ENCODE data around the gene GPR137.

The GPR137 gene

DNA sequence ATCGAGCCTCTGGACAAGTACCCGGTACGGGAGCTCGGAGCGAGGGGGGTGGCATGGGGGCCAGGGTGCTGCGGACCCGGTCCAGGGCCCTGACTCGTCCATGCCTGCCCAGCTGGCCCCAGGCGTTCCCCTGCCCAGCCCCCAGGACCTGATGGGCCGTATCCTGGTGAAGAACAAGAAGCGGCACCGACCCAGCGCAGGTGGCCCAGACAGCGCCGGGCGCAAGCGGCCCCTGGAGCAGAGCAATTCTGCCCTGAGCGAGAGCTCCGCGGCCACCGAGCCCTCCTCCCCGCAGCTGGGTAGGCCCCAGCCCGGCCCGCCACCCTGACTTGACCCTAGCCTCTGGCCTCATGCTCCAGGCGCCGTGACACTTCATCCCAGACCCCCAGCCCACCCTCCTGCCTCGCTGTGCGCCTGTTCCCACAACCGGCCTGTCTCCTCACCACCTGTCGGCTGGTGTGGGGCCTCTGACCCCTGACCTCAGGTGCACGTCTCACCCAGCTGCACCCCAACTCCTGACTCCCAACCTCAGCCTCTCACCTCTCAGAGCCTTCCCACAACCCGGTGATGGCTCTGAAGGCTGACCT, 26.6 kb upstream of the GPR137 start:
- TF ChIP-seq, protein P1, sequence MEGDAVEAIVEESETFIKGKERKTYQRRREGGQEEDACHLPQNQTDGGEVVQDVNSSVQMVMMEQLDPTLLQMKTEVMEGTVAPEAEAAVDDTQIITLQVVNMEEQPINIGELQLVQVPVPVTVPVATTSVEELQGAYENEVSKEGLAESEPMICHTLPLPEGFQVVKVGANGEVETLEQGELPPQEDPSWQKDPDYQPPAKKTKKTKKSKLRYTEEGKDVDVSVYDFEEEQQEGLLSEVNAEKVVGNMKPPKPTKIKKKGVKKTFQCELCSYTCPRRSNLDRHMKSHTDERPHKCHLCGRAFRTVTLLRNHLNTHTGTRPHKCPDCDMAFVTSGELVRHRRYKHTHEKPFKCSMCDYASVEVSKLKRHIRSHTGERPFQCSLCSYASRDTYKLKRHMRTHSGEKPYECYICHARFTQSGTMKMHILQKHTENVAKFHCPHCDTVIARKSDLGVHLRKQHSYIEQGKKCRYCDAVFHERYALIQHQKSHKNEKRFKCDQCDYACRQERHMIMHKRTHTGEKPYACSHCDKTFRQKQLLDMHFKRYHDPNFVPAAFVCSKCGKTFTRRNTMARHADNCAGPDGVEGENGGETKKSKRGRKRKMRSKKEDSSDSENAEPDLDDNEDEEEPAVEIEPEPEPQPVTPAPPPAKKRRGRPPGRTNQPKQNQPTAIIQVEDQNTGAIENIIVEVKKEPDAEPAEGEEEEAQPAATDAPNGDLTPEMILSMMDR (IDR thresholded peaks at IDR 0.05; ENCODE audit: extremely low read depth, insufficient read depth, missing control alignments) = no peak
- in situ Hi-C loops (cut with MboI; ENCODE audit: low pct_unique_long_range_greater_than_20kb, low sequenced_read_pairs, unreplicated experiment) = no loop called here
- no peak for DNase-seq (ENCODE audit: low spot score)

DNA sequence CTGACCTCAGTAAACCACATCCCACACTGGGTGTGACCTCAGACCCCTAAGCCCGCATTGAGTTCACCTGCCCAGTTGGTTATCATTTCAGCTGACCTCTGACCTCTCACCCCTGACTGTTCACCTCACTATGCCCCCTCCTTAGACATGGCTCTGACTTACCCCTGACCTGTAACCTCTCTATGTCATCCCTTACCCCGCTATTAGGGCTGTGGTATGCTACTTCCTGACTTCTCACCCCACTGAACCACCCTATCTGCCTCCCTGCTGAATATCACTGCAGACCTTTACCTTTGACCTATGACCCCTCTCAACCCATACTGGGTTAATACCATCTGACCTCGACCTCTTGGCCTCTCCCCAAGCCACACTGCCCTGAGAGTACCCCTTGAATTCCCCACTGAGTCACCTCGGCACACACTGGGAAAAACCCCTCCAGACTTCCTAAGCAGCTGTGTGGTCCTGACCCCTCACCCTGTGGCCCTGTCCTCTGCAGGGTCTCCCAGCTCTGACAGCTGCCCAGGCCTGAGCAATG, 26.0 kb upstream of the GPR137 start:
- TF ChIP-seq, protein P1 (IDR thresholded peaks at IDR 0.05; ENCODE audit: extremely low read depth, insufficient read depth, missing control alignments) = no peak
- DNase-seq (ENCODE audit: low spot score) = peak; percentile 70
- in situ Hi-C loops (cut with MboI; ENCODE audit: low pct_unique_long_range_greater_than_20kb, low sequenced_read_pairs, unreplicated experiment) = no loop called here

DNA sequence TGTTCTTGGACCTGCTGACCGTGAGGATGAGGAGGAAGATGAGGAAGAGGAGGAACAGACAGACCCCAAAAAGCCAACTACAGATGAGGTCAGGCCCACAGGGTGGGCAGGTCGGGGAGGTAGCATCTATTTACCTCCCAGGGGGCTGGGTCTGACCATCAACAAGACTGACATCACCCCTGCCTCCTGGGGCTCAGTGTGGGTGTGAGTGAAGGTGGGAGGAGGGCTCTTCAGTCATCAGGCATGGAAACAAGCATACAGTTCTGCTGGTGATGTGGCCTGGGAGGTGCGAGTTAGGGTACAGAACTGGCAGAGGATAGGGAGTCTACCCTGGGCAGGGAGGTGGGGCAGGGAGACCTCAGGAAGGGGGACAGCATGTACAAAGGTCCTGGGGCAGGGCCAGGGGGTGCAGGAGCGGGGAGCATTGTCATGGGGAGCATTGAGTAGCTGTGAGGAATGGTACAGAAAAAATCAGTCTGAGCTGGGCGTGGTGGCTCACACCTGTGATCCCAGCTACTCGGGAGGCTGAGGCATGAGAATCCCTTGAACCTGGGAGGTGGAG, 25.4 kb upstream of the GPR137 start:
- TF ChIP-seq, protein P1 (IDR thresholded peaks at IDR 0.05; ENCODE audit: extremely low read depth, insufficient read depth, missing control alignments) = no peak
- peak; percentile 69 for DNase-seq (ENCODE audit: low spot score)
- in situ Hi-C loops (cut with MboI; ENCODE audit: low pct_unique_long_range_greater_than_20kb, low sequenced_read_pairs, unreplicated experiment) = no loop called here

DNA sequence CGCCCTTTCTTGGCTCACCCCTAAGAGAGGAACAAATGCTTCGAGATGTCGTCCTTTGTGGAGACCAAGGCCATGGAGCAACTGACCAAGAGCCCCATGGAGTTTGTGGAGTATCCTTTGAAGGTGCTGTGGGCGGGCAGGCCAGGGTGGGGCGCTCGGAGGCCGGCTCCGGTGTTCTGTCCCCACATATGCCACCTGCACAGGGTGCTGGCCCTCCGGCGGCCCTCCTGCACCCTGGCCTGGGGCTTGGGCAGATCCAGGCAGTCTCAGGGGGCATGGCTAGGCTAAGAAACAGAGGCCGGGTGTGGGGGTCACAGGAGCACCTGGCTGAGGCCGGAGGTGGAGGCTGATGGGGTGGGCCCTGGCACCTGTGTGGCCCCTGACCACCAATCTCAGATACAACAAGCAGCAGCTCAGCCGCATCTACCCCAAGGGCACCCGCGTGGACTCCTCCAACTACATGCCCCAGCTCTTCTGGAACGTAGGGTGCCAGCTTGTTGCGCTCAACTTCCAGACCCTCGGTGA, 24.0 kb upstream of the GPR137 start:
- in situ Hi-C loops (cut with MboI; ENCODE audit: low pct_unique_long_range_greater_than_20kb, low sequenced_read_pairs, unreplicated experiment) = no loop called here
- TF ChIP-seq, protein P1 (IDR thresholded peaks at IDR 0.05; ENCODE audit: extremely low read depth, insufficient read depth, missing control alignments) = no peak
- no peak for DNase-seq (ENCODE audit: low spot score)

DNA sequence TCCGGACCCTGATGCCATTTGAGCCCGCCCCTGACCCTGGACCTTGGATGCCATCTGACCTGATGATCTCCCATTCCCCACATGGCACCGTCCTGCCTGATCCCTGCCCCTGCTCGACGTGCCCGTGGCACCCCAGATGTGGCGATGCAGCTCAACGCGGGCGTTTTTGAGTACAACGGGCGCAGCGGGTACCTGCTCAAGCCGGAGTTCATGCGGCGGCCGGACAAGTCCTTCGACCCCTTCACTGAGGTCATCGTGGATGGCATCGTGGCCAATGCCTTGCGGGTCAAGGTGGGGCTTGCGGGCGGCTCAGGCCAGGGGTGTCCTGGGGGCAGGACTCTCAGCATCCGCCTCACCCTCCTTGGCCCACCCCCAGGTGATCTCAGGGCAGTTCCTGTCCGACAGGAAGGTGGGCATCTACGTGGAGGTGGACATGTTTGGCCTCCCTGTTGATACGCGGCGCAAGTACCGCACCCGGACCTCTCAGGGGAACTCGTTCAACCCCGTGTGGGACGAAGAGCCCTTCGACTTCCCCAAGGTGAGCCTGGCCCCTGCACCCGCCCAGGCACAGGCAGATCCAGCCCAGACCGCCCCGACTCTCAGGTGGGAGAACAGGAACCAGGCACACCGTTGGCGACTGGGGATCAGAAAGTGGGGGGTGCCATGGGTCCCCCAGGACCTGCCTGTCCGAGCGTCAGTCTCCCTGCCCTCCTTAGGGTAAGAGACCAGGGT, 23.2 kb upstream of the GPR137 start:
- no peak for DNase-seq (ENCODE audit: low spot score)
- TF ChIP-seq, protein P1 (IDR thresholded peaks at IDR 0.05; ENCODE audit: extremely low read depth, insufficient read depth, missing control alignments) = no peak
- in situ Hi-C loops (cut with MboI; ENCODE audit: low pct_unique_long_range_greater_than_20kb, low sequenced_read_pairs, unreplicated experiment) = no loop called here

DNA sequence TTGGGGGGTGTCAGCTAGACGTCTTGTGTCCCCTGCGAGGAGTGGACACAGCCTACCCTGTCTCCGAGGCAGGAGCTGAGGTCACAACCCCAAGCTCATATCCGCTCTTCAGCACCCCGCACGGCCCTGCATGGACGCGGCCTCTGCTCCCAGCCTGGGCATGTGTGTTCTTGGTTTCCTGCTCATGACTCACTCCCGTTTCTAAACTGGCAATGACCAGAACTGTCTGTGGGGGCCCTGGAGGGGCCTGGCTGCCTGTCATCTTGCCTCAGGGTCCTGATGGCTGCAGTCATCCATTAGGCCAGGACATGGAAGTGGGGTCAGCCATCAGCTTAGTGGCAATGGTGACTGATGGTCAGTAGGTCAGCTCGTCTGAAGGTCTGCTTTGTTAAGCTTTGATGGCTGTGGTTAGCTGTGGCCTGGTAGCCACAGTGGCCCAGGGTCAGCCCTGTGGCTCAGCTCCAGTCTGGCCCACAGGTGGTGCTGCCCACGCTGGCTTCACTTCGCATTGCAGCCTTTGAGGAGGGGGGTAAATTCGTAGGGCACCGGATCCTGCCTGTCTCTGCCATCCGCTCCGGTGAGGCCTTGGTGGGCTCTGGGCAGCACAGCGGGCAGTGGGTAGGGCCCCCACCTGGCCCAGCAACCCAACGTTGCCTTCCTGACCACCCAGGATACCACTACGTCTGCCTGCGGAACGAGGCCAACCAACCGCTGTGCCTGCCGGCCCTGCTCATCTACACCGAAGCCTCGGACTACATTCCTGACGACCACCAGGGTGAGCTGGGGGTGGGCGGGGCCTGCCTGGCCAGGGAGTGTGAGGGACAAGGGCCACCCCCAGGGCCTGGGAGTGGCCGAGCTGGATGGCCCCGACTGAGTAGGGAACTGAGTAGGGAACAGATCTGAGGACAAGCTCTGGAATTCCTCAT, 22.4 kb upstream of the GPR137 start:
- TF ChIP-seq, protein P1 (IDR thresholded peaks at IDR 0.05; ENCODE audit: extremely low read depth, insufficient read depth, missing control alignments) = no peak
- DNase-seq (ENCODE audit: low spot score) = no peak
- in situ Hi-C loops (cut with MboI; ENCODE audit: low pct_unique_long_range_greater_than_20kb, low sequenced_read_pairs, unreplicated experiment) = no loop called here
